SK-N-SH (cell line): ENCODE measurements around the gene SNED1.

Experiments used
- CHD2 ChIP-seq: fragments of 150-350 bp; IDR thresholded peaks from 2 replicates; pipeline ENCODE4 v1.6.1; 2018; ENCODE audit warnings: low read length; ENCODE audit not compliant: partially characterized antibody
- EP300 ChIP-seq, 2 experiments: IDR thresholded peaks; 2 replicates each; pipeline versions ENCODE4 v1.4.0 to v1.6.1; 2012; ENCODE audit warnings: borderline replicate concordance in 1 of 2, low read depth in 1 of 2, low read length in 1 of 2
- RCOR1 ChIP-seq: fragments of 150-350 bp; IDR thresholded peaks from 2 replicates; pipeline ENCODE4 v1.6.1; 2017; ENCODE audit warnings: antibody characterized with exemption, low read length
- RXRA ChIP-seq: IDR thresholded peaks from 2 replicates; pipeline ENCODE4 v1.4.0; 2012; ENCODE audit warnings: low read depth, mild to moderate bottlenecking, borderline replicate concordance
- SMC3 ChIP-seq: IDR thresholded peaks from 2 replicates; pipeline ENCODE4 v1.6.1; 2012; ENCODE audit warnings: low read depth, low read length, improper control_type of control experiment
- TAF1 ChIP-seq: IDR thresholded peaks from 2 replicates; pipeline ENCODE4 v1.6.1; 2012; ENCODE audit warnings: low read depth, mild to moderate bottlenecking, low read length, moderate library complexity, borderline replicate concordance
- TF ChIP-seq, protein P1 (sequence below): fragments of 200-600 bp; sonication (generic); IDR thresholded peaks from 2 replicates; pipeline ENCODE4 v1.6.1; 2017; ENCODE audit warnings: antibody characterized with exemption, mild to moderate bottlenecking, moderate library complexity
- TF ChIP-seq, protein P2 (sequence below): IDR thresholded peaks from 2 replicates; pipeline ENCODE4 v1.4.0; 2012; ENCODE audit warnings: low read depth, borderline replicate concordance
- TF ChIP-seq, protein P3 (sequence below): IDR thresholded peaks from 2 replicates; pipeline ENCODE4 v1.4.0; 2012; ENCODE audit warnings: low read depth, borderline replicate concordance
- TF ChIP-seq, protein P4 (sequence below): IDR thresholded peaks from 2 replicates; pipeline ENCODE4 v1.6.1; 2012; ENCODE audit warnings: mild to moderate bottlenecking, low read depth, low read length, moderate library complexity

DNA sequence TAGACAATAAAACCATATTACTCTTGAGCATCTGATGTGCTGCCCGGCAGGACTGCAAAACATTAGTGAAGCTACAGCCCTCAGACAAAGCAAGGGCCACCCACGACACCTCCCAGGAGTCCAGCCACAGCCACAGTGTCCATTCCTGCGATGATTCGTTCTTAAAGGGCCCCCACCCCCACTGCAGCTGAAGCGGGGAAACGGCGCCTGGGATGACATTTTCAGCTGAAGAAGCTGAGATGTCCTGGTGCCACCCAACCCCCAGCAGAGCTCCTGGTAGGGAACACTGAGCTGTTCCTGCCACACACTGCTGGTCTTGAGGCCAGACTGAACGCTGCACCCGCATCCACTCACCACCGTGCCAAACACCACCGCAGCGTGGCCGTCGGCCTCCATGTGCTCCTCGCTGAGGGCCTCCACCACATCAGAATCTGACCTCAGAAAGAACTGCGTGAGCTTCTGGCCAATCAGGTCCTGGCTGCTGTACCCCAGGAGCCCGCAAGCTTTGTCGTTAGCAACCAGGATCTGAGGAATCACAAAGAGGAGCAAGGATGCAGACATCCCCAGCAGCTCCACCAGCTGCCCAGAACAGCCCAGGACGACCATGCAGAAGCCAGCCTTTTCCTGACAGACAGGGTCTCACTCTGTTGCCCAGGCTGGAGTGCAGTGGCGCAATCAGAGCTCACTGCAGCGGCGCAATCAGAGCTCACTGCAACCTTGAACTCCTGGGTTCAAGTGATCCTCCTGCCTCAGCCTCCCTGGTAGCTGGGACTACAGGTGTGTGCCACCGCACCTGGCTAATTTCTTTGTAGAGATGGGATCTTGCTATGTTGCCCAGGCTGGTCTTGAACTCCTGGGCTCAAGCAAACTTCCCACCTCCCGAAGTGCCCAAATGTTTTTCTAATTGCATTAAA, 141.4 kb downstream of the SNED1 start:
- TF ChIP-seq CHD2, result no peak
- TF ChIP-seq RCOR1, result no peak
- TF ChIP-seq, protein P1, sequence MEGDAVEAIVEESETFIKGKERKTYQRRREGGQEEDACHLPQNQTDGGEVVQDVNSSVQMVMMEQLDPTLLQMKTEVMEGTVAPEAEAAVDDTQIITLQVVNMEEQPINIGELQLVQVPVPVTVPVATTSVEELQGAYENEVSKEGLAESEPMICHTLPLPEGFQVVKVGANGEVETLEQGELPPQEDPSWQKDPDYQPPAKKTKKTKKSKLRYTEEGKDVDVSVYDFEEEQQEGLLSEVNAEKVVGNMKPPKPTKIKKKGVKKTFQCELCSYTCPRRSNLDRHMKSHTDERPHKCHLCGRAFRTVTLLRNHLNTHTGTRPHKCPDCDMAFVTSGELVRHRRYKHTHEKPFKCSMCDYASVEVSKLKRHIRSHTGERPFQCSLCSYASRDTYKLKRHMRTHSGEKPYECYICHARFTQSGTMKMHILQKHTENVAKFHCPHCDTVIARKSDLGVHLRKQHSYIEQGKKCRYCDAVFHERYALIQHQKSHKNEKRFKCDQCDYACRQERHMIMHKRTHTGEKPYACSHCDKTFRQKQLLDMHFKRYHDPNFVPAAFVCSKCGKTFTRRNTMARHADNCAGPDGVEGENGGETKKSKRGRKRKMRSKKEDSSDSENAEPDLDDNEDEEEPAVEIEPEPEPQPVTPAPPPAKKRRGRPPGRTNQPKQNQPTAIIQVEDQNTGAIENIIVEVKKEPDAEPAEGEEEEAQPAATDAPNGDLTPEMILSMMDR, result no peak
- TF ChIP-seq, protein P2, sequence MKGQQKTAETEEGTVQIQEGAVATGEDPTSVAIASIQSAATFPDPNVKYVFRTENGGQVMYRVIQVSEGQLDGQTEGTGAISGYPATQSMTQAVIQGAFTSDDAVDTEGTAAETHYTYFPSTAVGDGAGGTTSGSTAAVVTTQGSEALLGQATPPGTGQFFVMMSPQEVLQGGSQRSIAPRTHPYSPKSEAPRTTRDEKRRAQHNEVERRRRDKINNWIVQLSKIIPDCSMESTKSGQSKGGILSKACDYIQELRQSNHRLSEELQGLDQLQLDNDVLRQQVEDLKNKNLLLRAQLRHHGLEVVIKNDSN, result no peak
- TF ChIP-seq EP300 (IDR thresholded peaks at IDR 0.05; ENCODE audit: borderline replicate concordance in 1 of 2, low read depth in 1 of 2, low read length in 1 of 2), result no peak
- TF ChIP-seq, protein P3, sequence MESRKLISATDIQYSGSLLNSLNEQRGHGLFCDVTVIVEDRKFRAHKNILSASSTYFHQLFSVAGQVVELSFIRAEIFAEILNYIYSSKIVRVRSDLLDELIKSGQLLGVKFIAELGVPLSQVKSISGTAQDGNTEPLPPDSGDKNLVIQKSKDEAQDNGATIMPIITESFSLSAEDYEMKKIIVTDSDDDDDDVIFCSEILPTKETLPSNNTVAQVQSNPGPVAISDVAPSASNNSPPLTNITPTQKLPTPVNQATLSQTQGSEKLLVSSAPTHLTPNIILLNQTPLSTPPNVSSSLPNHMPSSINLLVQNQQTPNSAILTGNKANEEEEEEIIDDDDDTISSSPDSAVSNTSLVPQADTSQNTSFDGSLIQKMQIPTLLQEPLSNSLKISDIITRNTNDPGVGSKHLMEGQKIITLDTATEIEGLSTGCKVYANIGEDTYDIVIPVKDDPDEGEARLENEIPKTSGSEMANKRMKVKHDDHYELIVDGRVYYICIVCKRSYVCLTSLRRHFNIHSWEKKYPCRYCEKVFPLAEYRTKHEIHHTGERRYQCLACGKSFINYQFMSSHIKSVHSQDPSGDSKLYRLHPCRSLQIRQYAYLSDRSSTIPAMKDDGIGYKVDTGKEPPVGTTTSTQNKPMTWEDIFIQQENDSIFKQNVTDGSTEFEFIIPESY, result no peak
- TF ChIP-seq TAF1, result no peak
- no peak for TF ChIP-seq SMC3
- TF ChIP-seq, protein P4, sequence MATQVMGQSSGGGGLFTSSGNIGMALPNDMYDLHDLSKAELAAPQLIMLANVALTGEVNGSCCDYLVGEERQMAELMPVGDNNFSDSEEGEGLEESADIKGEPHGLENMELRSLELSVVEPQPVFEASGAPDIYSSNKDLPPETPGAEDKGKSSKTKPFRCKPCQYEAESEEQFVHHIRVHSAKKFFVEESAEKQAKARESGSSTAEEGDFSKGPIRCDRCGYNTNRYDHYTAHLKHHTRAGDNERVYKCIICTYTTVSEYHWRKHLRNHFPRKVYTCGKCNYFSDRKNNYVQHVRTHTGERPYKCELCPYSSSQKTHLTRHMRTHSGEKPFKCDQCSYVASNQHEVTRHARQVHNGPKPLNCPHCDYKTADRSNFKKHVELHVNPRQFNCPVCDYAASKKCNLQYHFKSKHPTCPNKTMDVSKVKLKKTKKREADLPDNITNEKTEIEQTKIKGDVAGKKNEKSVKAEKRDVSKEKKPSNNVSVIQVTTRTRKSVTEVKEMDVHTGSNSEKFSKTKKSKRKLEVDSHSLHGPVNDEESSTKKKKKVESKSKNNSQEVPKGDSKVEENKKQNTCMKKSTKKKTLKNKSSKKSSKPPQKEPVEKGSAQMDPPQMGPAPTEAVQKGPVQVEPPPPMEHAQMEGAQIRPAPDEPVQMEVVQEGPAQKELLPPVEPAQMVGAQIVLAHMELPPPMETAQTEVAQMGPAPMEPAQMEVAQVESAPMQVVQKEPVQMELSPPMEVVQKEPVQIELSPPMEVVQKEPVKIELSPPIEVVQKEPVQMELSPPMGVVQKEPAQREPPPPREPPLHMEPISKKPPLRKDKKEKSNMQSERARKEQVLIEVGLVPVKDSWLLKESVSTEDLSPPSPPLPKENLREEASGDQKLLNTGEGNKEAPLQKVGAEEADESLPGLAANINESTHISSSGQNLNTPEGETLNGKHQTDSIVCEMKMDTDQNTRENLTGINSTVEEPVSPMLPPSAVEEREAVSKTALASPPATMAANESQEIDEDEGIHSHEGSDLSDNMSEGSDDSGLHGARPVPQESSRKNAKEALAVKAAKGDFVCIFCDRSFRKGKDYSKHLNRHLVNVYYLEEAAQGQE, result no peak
- TF ChIP-seq RXRA, result no peak
